ENCODE results near the gene FMN1.

- no peak for TF ChIP-seq CTCF (IDR thresholded peaks at IDR 0.05)
- no peak for TF ChIP-seq POLR2A (IDR thresholded peaks at IDR 0.05)
- no peak for TF ChIP-seq POLR2AphosphoS5 (IDR thresholded peaks at IDR 0.05; ENCODE audit: insufficient read depth in 1 of 2, low read depth in 1 of 2)
Observed at GRCh38 chr15:33096134-33096533, 98.4 kb downstream of the FMN1 start.

All from vagina (tissue), 2 donors.